ENCODE results near the gene TMEM161A. TPM values are rescaled to one million over a fixed set of nuclear protein-coding genes. Genes with fewer than 3 reads are reported as not detected.

Gene TMEM161A
- total and polyA plus RNA-seq, 4 donors, result 9.6 to 36.8 (median 24.2) TPM

GRCh38 chr19:19126102-19126501 is 12.2 kb downstream of the TMEM161A start:
- peaks cover 20% of the 10 kb centered on the region for H3K36me3 ChIP-seq (ENCODE audit: control insufficient read depth, insufficient read depth, low read length)
- H3K27me3 ChIP-seq (ENCODE audit: control insufficient read depth, insufficient read depth, low read length), result no peaks in the 10 kb centered on the region
- DNase-seq (ENCODE audit: low read depth in 4 of 6, low spot score in 6 of 6), result no peak
- no peaks in the 10 kb centered on the region for H3K9me3 ChIP-seq (ENCODE audit: control insufficient read depth, insufficient read depth, low read length)
- 96% methylated on average over 3 of the region's 6 CpGs for whole genome bisulfite sequencing (ENCODE audit: insufficient coverage)
- no peaks in the 10 kb centered on the region for H3K4me1 ChIP-seq (ENCODE audit: control insufficient read depth, insufficient read depth, low read length)
- H3K4me3 ChIP-seq (ENCODE audit: low read depth, low read length), result no peak overlapping the region
- no peak overlapping the region for H3K27ac ChIP-seq (ENCODE audit: low read depth, low read length)

GRCh38 chr19:19123386-19123785 is 14.9 kb downstream of the TMEM161A start:
- DNase-seq (ENCODE audit: low read depth in 4 of 6, low spot score in 6 of 6), result no peak
- H3K36me3 ChIP-seq (ENCODE audit: control insufficient read depth, insufficient read depth, low read length), result peaks cover 36% of the 10 kb centered on the region
- no peak overlapping the region for H3K4me3 ChIP-seq (ENCODE audit: low read depth, low read length)
- H3K27ac ChIP-seq (ENCODE audit: low read depth, low read length), result no peak overlapping the region
- H3K27me3 ChIP-seq (ENCODE audit: control insufficient read depth, insufficient read depth, low read length), result no peaks in the 10 kb centered on the region
- H3K4me1 ChIP-seq (ENCODE audit: control insufficient read depth, insufficient read depth, low read length), result peaks cover 15% of the 10 kb centered on the region
- H3K9me3 ChIP-seq (ENCODE audit: control insufficient read depth, insufficient read depth, low read length), result no peaks in the 10 kb centered on the region

- no peaks in the 10 kb centered on the region for H3K9me3 ChIP-seq (ENCODE audit: control insufficient read depth, insufficient read depth, low read length)
- no peak overlapping the region for H3K27ac ChIP-seq (ENCODE audit: low read depth, low read length)
- DNase-seq (ENCODE audit: low read depth in 4 of 6, low spot score in 6 of 6), result no peak
- H3K27me3 ChIP-seq (ENCODE audit: control insufficient read depth, insufficient read depth, low read length), result no peaks in the 10 kb centered on the region
- no peak overlapping the region for H3K4me3 ChIP-seq (ENCODE audit: low read depth, low read length)
- peaks cover 37% of the 10 kb centered on the region for H3K36me3 ChIP-seq (ENCODE audit: control insufficient read depth, insufficient read depth, low read length)
- no CpG with 5 or more reads among the region's 1 CpG for WGBS (ENCODE audit: insufficient coverage)
- H3K4me1 ChIP-seq (ENCODE audit: control insufficient read depth, insufficient read depth, low read length), result peaks cover 15% of the 10 kb centered on the region
Measured at GRCh38 chr19:19122902-19123301, 15.4 kb downstream of the TMEM161A start.

GRCh38 chr19:19121371-19121770 is 16.9 kb downstream of the TMEM161A start:
- WGBS (ENCODE audit: insufficient coverage), result 90% methylated on average over 10 of the region's 10 CpGs
- Histone ChIP-seq H3K36me3 (ENCODE audit: control insufficient read depth, insufficient read depth, low read length) (peaks cover 37% of the 10 kb centered on the region), H3K27ac (ENCODE audit: low read depth, low read length) (no peak overlapping the region), H3K4me3 (ENCODE audit: low read depth, low read length) (no peak overlapping the region), H3K27me3 (ENCODE audit: control insufficient read depth, insufficient read depth, low read length) (no peaks in the 10 kb centered on the region), H3K9me3 (ENCODE audit: control insufficient read depth, insufficient read depth, low read length) (no peaks in the 10 kb centered on the region), H3K4me1 (ENCODE audit: control insufficient read depth, insufficient read depth, low read length) (peaks cover 15% of the 10 kb centered on the region)
- no peak for DNase-seq (ENCODE audit: low read depth in 4 of 6, low spot score in 6 of 6)

- Histone ChIP-seq H3K36me3 (ENCODE audit: control insufficient read depth, insufficient read depth, low read length) (peaks cover 37% of the 10 kb centered on the region), H3K4me1 (ENCODE audit: control insufficient read depth, insufficient read depth, low read length) (peaks cover 15% of the 10 kb centered on the region), H3K9me3 (ENCODE audit: control insufficient read depth, insufficient read depth, low read length) (no peaks in the 10 kb centered on the region), H3K4me3 (ENCODE audit: low read depth, low read length) (no peak overlapping the region), H3K27me3 (ENCODE audit: control insufficient read depth, insufficient read depth, low read length) (no peaks in the 10 kb centered on the region), H3K27ac (ENCODE audit: low read depth, low read length) (no peak overlapping the region)
- 51% methylated on average over 33 of the region's 39 CpGs for WGBS (ENCODE audit: insufficient coverage)
- peak in 4 of 6 donors; percentile 57 to 97 (median 78) for DNase-seq (ENCODE audit: low read depth in 4 of 6, low spot score in 6 of 6)
Measured at GRCh38 chr19:19120308-19121231, 17.7 kb downstream of the TMEM161A start.

- Histone ChIP-seq H3K4me1 (ENCODE audit: control insufficient read depth, insufficient read depth, low read length) (peaks cover 15% of the 10 kb centered on the region), H3K9me3 (ENCODE audit: control insufficient read depth, insufficient read depth, low read length) (no peaks in the 10 kb centered on the region), H3K27me3 (ENCODE audit: control insufficient read depth, insufficient read depth, low read length) (no peaks in the 10 kb centered on the region), H3K4me3 (ENCODE audit: low read depth, low read length) (no peak overlapping the region), H3K27ac (ENCODE audit: low read depth, low read length) (no peak overlapping the region), H3K36me3 (ENCODE audit: control insufficient read depth, insufficient read depth, low read length) (peaks cover 37% of the 10 kb centered on the region)
- no peak for DNase-seq (ENCODE audit: low read depth in 4 of 6, low spot score in 6 of 6)
- WGBS (ENCODE audit: insufficient coverage), result 79% methylated on average over 37 of the region's 39 CpGs
Measured at GRCh38 chr19:19119325-19120237, 18.7 kb downstream of the TMEM161A start.

GRCh38 chr19:19115954-19116353 is 22.3 kb downstream of the TMEM161A start:
- peaks cover 40% of the 10 kb centered on the region for H3K4me1 ChIP-seq (ENCODE audit: control insufficient read depth, insufficient read depth, low read length)
- no peak overlapping the region for H3K4me3 ChIP-seq (ENCODE audit: low read depth, low read length)
- DNase-seq (ENCODE audit: low read depth in 4 of 6, low spot score in 6 of 6), result no peak
- 60% methylated on average over 8 of the region's 9 CpGs for WGBS (ENCODE audit: insufficient coverage)
- no peaks in the 10 kb centered on the region for H3K9me3 ChIP-seq (ENCODE audit: control insufficient read depth, insufficient read depth, low read length)
- H3K27me3 ChIP-seq (ENCODE audit: control insufficient read depth, insufficient read depth, low read length), result no peaks in the 10 kb centered on the region
- no peak overlapping the region for H3K27ac ChIP-seq (ENCODE audit: low read depth, low read length)
- H3K36me3 ChIP-seq (ENCODE audit: control insufficient read depth, insufficient read depth, low read length), result peaks cover 36% of the 10 kb centered on the region

- Histone ChIP-seq H3K27me3 (ENCODE audit: control insufficient read depth, insufficient read depth, low read length) (no peaks in the 10 kb centered on the region), H3K27ac (ENCODE audit: low read depth, low read length) (no peak overlapping the region), H3K36me3 (ENCODE audit: control insufficient read depth, insufficient read depth, low read length) (peaks cover 19% of the 10 kb centered on the region), H3K9me3 (ENCODE audit: control insufficient read depth, insufficient read depth, low read length) (no peaks in the 10 kb centered on the region), H3K4me3 (ENCODE audit: low read depth, low read length) (no peak overlapping the region), H3K4me1 (ENCODE audit: control insufficient read depth, insufficient read depth, low read length) (peaks cover 36% of the 10 kb centered on the region)
- peak in 2 of 6 donors; percentile 32 to 45 for DNase-seq (ENCODE audit: low read depth in 4 of 6, low spot score in 6 of 6)
- 25% methylated on average over 5 of the region's 7 CpGs for WGBS (ENCODE audit: insufficient coverage)
Measured at GRCh38 chr19:19113040-19113626, 25.1 kb downstream of the TMEM161A start.

- DNase-seq (ENCODE audit: low read depth in 4 of 6, low spot score in 6 of 6), result no peak
- Histone ChIP-seq H3K27ac (ENCODE audit: low read depth, low read length) (no peak overlapping the region), H3K9me3 (ENCODE audit: control insufficient read depth, insufficient read depth, low read length) (no peaks in the 10 kb centered on the region), H3K4me1 (ENCODE audit: control insufficient read depth, insufficient read depth, low read length) (peaks cover 36% of the 10 kb centered on the region), H3K4me3 (ENCODE audit: low read depth, low read length) (no peak overlapping the region), H3K27me3 (ENCODE audit: control insufficient read depth, insufficient read depth, low read length) (no peaks in the 10 kb centered on the region), H3K36me3 (ENCODE audit: control insufficient read depth, insufficient read depth, low read length) (peaks cover 30% of the 10 kb centered on the region)
- WGBS (ENCODE audit: insufficient coverage), result 82% methylated on average over 5 of the region's 9 CpGs
Measured at GRCh38 chr19:19111967-19112580, 26.2 kb downstream of the TMEM161A start.

Data from spinal cord (tissue), 10 donors.